Measurements from ENCODE around the gene HBA2.

- TF ChIP-seq CTCF (conservative IDR thresholded peaks at IDR 0.05; ENCODE audit: low read depth, low read length), result no peak
- TF ChIP-seq POLR2A (IDR thresholded peaks at IDR 0.05; ENCODE audit: low read depth, low read length), result no peak
- TF ChIP-seq FOS (IDR thresholded peaks at IDR 0.05; ENCODE audit: low read depth, low read length), result no peak
- TF ChIP-seq NFE2L2 (IDR thresholded peaks at IDR 0.05; ENCODE audit: low read depth, low read length), result no peak
- no peak for TF ChIP-seq RAD21 (IDR thresholded peaks at IDR 0.05; ENCODE audit: low read length)
- TF ChIP-seq CEBPB (IDR thresholded peaks at IDR 0.05; ENCODE audit: low read depth, low read length), result peak; percentile 86
- no peak for TF ChIP-seq USF2 (IDR thresholded peaks at IDR 0.05; ENCODE audit: low read depth, low read length)
- TF ChIP-seq RFX5 (IDR thresholded peaks at IDR 0.05; ENCODE audit: low read depth, low read length), result no peak
Observed at GRCh38 chr16:200388-200787, 27.7 kb downstream of the HBA2 start.
